ENCODE measurements around the gene NR2F6. TPM values are rescaled to one million over a fixed set of nuclear protein-coding genes. Genes with fewer than 3 reads are reported as not detected.

NR2F6 gene
- total and polyA plus RNA-seq, 2 experiments from 2014 or later, result 64.0 to 209 TPM

GRCh38 chr19:17184371-17184841 is 61.3 kb downstream of the NR2F6 start (continued):
- TF ChIP-seq ZNF462 (CRISPR knock-in tag; IDR thresholded peaks at IDR 0.05) (no peak), POLR2AphosphoS5 (IDR thresholded peaks at IDR 0.05; ENCODE audit: low read depth) (no peak)

- H3F3A ChIP-seq (replicated peaks; ENCODE audit: low read depth), result peaks cover 6% of the 10 kb centered on the region
- peak overlapping the region; percentile 32; the same call in 1 of the 2 replicates for H3K27ac Mint-ChIP-seq
- no peaks in the 10 kb centered on the region; the same call in none of the 2 replicates for H4K20me1 ChIP-seq (replicated peaks; ENCODE audit: insufficient read depth)
- no peak for TF ChIP-seq EZH2phosphoT487 (IDR thresholded peaks at IDR 0.05; ENCODE audit: unreplicated experiment)
- TF ChIP-seq REST (IDR thresholded peaks at IDR 0.05; ENCODE audit: unreplicated experiment), result no peak
- no peak for TF ChIP-seq NANOG (IDR thresholded peaks at IDR 0.05; ENCODE audit: borderline replicate concordance)
- TF ChIP-seq JUNB (IDR thresholded peaks at IDR 0.05; ENCODE audit: unreplicated experiment), result no peak
Measured at GRCh38 chr19:17183858-17184321, 61.8 kb downstream of the NR2F6 start.

More at GRCh38 chr19:17183858-17184321, 61.8 kb downstream of the NR2F6 start:
- Histone ChIP-seq H3K9me2 (ENCODE audit: insufficient read depth) (no peaks in the 10 kb centered on the region), H2AFZ (no peak overlapping the region), H3K4me1 (ENCODE audit: insufficient read depth) (no peaks in the 10 kb centered on the region), H3K4me3 (no peak overlapping the region), H3K27me3 (ENCODE audit: insufficient read depth) (no peaks in the 10 kb centered on the region), H3K4me2 (no peak overlapping the region), H3K27ac (ENCODE audit: low read depth) (no peak overlapping the region), H3K79me2 (replicated peaks; ENCODE audit: insufficient read depth) (no peaks in the 10 kb centered on the region), H3K36me3 (ENCODE audit: insufficient read depth) (0 out of 2 replicates have a peak, but pooled peaks cover 4% of the 10 kb centered on the region)
- H3K9me3 Mint-ChIP-seq, result no peaks in the 10 kb centered on the region
- no peak overlapping the region for H3K4me3 Mint-ChIP-seq
- H3K4me1 Mint-ChIP-seq, result peaks cover 13% of the 10 kb centered on the region
- H3K27me3 Mint-ChIP-seq (ENCODE audit: insufficient read depth, low read depth, poor library complexity), result peaks cover 12% of the 10 kb centered on the region
- ATAC-seq (no peak), DNase-seq (ENCODE audit: low spot score) (no peak)
- peaks cover 28% of the 10 kb centered on the region for H3K36me3 Mint-ChIP-seq (ENCODE audit: low read depth)

All from GM23338 (cell line).